GM13976 (cell line): ENCODE data around the gene LLPH.
"Not testable (repeated sequence)": the region's sequence is repeated elsewhere in the genome, so short reads cannot be mapped to it uniquely, and the experiment has no call there.

Experiments used
- DNase-seq: peaks from one replicate; pipeline ENCODE4 v3.0.0; 2012; ENCODE audit warnings: low spot score
- in situ Hi-C: fragments of 300-500 bp; cut with MboI; formaldehyde crosslinking; loops from one replicate; pipeline ENCODE4 v1.12.0; 2022; ENCODE audit warnings: low sequenced_read_pairs, mixed read lengths, inconsistent platforms; ENCODE audit not compliant: unreplicated experiment
- TF ChIP-seq, protein P1 (sequence below): IDR thresholded peaks from 2 replicates; pipeline ENCODE4 v1.5.1; 2012; ENCODE audit warnings: borderline replicate concordance, mild to moderate bottlenecking; ENCODE audit not compliant: insufficient read depth; ENCODE audit errors: extremely low read depth, missing control alignments, control extremely low read depth

LLPH gene

DNA sequence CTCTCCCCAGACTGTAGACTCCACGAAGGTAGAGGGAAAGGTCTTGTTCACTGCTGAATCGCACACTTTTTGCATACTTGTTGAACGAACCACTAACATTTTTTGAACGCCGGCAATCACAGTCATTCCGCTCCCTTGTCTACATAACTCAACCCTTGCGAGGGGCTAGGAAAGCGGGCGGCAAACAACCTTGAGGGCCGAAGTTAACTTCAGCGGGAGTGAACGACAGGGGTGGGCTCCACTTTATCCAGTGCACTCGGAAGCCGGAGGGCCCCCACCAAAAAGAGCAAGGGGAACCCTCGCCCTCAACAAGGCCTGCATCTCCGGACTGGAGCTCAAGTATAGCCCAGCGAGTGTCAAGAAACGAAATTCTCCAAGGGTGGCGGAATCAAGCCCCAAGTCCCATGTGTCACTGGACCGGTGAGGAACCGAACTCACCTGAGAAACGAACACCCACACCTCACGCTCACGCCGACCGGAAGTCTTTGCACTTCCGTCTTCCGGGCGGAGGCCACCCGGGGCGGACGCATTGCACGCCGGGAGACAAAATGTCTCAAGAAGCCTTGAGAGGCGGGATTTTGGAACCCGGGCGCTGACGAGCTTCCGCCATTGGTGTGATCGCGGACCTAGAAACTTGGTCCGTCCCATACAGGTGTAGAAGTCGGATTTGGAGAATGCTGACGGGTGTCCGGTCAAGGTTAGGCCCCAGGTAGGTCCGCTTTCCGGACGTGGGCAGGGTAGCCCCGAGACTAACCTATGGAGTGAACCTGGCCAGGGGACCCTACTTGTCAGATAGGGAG, at the start of gene LLPH:
Gene LLPH (minus strand): TSS at position 484 of the 800 bp plus-strand sequence. CDS start 1,644 bp downstream, outside the sequence.
- TF ChIP-seq, protein P1, sequence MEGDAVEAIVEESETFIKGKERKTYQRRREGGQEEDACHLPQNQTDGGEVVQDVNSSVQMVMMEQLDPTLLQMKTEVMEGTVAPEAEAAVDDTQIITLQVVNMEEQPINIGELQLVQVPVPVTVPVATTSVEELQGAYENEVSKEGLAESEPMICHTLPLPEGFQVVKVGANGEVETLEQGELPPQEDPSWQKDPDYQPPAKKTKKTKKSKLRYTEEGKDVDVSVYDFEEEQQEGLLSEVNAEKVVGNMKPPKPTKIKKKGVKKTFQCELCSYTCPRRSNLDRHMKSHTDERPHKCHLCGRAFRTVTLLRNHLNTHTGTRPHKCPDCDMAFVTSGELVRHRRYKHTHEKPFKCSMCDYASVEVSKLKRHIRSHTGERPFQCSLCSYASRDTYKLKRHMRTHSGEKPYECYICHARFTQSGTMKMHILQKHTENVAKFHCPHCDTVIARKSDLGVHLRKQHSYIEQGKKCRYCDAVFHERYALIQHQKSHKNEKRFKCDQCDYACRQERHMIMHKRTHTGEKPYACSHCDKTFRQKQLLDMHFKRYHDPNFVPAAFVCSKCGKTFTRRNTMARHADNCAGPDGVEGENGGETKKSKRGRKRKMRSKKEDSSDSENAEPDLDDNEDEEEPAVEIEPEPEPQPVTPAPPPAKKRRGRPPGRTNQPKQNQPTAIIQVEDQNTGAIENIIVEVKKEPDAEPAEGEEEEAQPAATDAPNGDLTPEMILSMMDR: no peak
- in situ Hi-C loops: loop anchor here (25.0 kb wide), 2 partner anchors 282 to 557 kb away; partner anchors contain the start of gene GRIP1
- DNase-seq: peak; percentile 93

DNA sequence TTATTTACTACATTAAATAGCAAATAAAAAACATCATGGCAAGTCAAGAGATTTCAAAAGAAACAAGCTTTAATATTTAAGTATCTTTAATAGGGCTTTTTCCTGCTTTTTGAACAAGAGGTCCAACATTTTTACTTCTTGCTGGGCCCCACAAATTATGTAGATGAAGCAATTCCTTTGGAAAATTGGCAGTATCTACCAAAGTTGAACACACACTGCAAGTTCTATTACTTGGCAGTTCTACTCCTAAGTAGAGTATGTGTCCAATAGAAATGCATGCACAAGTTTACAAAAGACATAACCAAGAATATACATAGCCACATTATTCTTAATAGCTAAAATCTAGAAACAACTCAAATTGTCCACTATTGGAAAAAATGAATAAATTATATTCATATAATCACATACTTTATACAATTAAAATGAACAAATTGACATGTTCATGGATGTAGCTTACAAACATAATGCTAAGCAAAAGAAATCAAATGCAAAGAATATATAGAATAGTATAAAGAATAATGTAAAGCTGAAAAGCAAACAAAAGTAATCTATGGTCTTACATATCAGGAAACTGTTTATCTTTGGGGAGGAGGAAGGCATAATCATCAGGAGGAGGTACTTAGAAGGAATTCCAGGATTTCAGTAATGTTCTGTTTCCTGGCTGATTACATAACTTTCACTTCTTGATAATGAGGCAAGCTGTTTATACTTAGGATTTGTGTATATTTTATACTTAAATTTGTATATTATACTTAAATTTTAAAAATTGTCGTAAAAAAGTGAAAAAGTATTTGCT, 45.8 kb upstream of the LLPH start:
- in situ Hi-C loops: no loop called here
- TF ChIP-seq, protein P1: no peak
- no peak for DNase-seq

DNA sequence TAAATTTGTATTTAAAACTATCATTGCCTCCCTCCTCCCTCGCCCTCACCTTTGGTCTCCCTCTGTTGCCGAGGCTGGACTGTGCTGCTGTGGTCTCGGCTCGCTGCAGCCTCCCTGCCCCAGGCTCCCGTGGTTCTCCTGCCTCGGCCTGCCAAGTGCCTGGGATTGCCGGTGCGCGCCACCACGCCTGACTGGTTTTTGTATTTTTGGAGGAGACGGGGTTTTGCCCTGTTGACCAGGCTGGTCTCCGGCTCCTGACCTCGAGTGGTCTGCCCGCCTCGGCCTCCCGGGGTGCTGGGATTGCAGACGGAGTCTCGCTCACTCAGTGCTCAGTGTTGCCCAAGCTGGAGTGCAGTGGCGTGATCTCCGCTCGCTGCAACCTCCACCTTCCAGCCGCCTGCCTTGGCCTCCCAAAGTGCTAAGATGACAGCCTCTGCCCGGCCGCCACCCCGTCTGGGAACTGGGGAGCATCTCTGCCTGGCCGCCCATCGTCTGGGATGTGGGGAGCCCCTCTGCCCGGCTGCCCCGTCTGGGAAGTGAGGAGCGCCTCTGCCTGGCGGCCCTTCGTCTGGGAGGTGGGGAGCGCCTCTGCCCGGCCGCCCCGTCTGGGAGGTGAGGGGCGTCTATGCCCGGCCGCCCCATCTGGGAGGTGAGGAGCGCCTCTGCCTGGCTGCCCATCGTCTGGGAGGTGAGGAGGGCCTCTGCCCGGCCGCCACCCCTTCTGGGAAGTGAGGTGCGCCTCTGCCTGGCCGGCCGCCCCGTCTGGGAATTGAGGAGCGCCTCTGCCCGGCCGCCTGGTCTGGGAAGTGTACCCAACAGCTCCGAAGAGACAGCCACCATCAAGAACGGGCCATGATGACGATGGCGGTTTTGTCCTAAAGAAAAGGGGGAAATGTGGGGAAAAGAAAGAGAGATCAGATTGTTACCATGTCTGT, 44.1 kb upstream of the LLPH start:
- in situ Hi-C loops, DNase-seq: not testable (repeated sequence)

DNA sequence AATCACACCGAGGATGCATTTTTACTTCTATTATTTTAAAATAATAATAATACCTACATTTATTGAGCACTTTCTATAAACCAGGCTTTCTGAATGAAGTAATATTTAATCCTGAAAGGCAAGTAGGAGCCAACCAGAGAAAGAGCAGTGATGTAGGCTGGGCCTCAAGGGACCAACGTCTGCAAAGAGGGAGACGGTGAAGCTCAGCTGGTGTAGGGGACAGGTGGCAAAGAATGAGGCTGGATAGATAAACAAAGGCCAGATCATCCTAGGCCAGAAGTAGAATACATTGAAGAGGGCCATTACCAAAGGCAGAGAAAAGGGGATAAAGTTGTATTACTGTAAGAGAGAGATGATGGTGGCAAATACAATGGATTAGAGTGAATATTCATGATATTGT, 40.1 kb upstream of the LLPH start:
- no peak for DNase-seq
- TF ChIP-seq, protein P1: no peak
- in situ Hi-C loops: no loop called here

- peak; percentile 88 for DNase-seq
- TF ChIP-seq, protein P1: peak; percentile 17
- in situ Hi-C loops: no loop called here
Measured at GRCh38 chr12:66169221-66170170, 38.9 kb upstream of the LLPH start, which contains the start of gene TMBIM4. Gene TMBIM4, minus strand, starts transcription at chr12:66169996. Its CDS starts 45 bp downstream, at chr12:66169951.

DNA sequence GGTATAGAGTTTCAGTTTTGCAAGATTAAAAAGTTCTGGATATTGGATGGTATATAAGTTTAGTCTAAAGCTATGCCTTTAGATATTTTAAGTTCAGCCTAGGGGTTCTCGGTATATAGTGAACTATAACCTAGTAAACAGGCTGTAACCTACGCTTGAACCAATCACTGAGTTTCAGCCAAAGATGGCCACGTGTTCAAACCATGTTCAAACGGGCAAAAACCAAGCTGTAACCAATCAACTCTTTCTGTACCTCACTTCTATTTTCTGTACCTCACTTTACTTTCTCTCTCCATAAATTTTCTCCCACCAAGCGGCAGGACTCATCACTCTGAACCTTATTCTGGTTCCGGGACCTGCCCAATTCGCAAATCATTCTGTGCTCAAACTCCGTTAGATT, 37.9 kb upstream of the LLPH start:
- in situ Hi-C loops: no loop called here
- TF ChIP-seq, protein P1: no peak
- no peak for DNase-seq
